ENCODE measurements around the gene OVAAL. TPM values are rescaled to one million over a fixed set of nuclear protein-coding genes. Genes with fewer than 3 reads are reported as not detected.

Gene OVAAL
- total RNA-seq, 1 donor from 2014 or later = not detected

GRCh38 chr1:180574031-180574713 lies 15.4 kb downstream of the OVAAL start:
- Mint-ChIP-seq H3K9me3 (no peaks in the 10 kb centered on the region), H3K4me3 (no peak overlapping the region), H3K4me1 (peaks cover 41% of the 10 kb centered on the region), H3K27ac (peak overlapping the region; percentile 88), H3K27me3 (ENCODE audit: low read depth) (no peaks in the 10 kb centered on the region), H3K36me3 (no peaks in the 10 kb centered on the region)
- no peak for TF ChIP-seq CTCF (IDR thresholded peaks at IDR 0.05; ENCODE audit: unreplicated experiment)
- DNase-seq (ENCODE audit: low spot score in 2 of 2, unreplicated experiment in 2 of 2) = no peak

DNA sequence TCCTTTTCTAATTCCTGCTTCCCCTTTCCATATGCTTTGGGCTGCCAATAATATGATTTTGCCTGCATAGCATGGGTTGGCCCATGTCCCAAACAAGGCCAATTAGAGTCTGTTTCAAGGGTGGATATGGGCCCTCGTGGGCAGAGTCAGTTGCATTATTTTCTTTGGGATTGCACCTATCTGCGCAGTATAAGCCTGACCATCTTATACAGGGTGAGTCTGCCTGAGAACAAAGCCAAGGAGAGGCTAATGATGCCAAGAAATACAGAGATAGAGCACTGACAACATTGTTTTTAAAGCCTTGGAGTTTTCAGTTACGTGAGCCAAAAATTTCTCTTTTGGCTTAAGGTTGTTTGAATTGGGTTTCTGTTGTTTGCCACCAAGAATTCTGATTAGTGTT lies 18.6 kb downstream of the OVAAL start:
- DNase-seq (ENCODE audit: low spot score in 2 of 2, unreplicated experiment in 2 of 2) = no peak
- Mint-ChIP-seq H3K27ac (peak overlapping the region; percentile 47), H3K4me1 (peaks cover 39% of the 10 kb centered on the region), H3K4me3 (no peak overlapping the region), H3K27me3 (ENCODE audit: low read depth) (no peaks in the 10 kb centered on the region), H3K9me3 (no peaks in the 10 kb centered on the region), H3K36me3 (no peaks in the 10 kb centered on the region)
- no peak for TF ChIP-seq CTCF (IDR thresholded peaks at IDR 0.05; ENCODE audit: unreplicated experiment)

DNA sequence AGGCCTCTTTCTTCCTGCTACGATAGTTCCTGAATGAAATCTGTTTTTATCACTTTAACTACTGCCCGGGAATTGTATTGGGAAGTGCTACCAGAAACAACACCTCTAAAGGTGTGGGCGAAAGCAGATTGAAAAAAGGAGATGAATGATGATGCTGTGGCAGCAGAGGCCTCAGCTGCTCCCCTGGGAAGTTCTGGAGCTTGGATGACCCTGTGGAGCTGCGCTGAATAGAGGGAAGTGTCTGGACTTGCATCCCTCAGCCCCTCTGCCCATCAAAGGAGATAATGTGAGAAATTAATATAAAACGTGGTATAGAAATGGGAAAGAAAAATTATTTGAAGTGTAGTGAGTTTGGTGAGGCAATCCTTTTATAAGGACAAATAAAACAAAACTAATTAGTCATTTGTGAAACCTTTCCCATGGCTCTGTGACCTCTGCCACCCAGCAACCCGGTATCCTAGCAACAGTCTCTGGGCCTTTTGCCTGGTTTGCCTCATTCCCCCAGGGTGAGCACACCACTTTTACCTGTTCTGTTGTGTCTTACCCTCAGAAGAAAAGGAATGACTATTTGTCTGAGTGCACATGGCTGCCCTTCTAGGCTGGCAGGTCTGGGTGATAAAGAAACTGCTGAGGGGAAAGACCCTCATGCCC lies 21.3 kb downstream of the OVAAL start:
- Mint-ChIP-seq H3K4me1 (peaks cover 32% of the 10 kb centered on the region), H3K36me3 (no peaks in the 10 kb centered on the region), H3K27ac (peak overlapping the region; percentile 73), H3K4me3 (no peak overlapping the region), H3K9me3 (peaks cover 4% of the 10 kb centered on the region), H3K27me3 (ENCODE audit: low read depth) (no peaks in the 10 kb centered on the region)
- DNase-seq (ENCODE audit: low spot score in 2 of 2, unreplicated experiment in 2 of 2) = no peak
- no peak for TF ChIP-seq CTCF (IDR thresholded peaks at IDR 0.05; ENCODE audit: unreplicated experiment)

- Mint-ChIP-seq H3K36me3 (no peaks in the 10 kb centered on the region), H3K27ac (no peak overlapping the region), H3K9me3 (peaks cover 4% of the 10 kb centered on the region), H3K4me1 (peaks cover 36% of the 10 kb centered on the region), H3K4me3 (no peak overlapping the region), H3K27me3 (ENCODE audit: low read depth) (no peaks in the 10 kb centered on the region)
- no peak for TF ChIP-seq CTCF (IDR thresholded peaks at IDR 0.05; ENCODE audit: unreplicated experiment)
- DNase-seq (ENCODE audit: low spot score in 2 of 2, unreplicated experiment in 2 of 2) = no peak
These were observed 22.9 kb downstream of the OVAAL start for GRCh38 chr1:180581635-180582039.

GRCh38 chr1:180584869-180585268 lies 26.1 kb downstream of the OVAAL start:
- Mint-ChIP-seq H3K4me3 (no peak overlapping the region), H3K27ac (peak overlapping the region; percentile 92), H3K4me1 (peaks cover 27% of the 10 kb centered on the region), H3K27me3 (ENCODE audit: low read depth) (no peaks in the 10 kb centered on the region), H3K9me3 (peaks cover 18% of the 10 kb centered on the region), H3K36me3 (peaks cover 3% of the 10 kb centered on the region)
- no peak for DNase-seq (ENCODE audit: low spot score in 2 of 2, unreplicated experiment in 2 of 2)
- TF ChIP-seq CTCF (IDR thresholded peaks at IDR 0.05; ENCODE audit: unreplicated experiment) = no peak
